ENCODE data around the gene CEP131.

- TF ChIP-seq CTCF (IDR thresholded peaks at IDR 0.05 in 4 of 5, conservative IDR thresholded peaks at IDR 0.05 in 1 of 5): no peak
- TF ChIP-seq POLR2A (IDR thresholded peaks at IDR 0.05): no peak
Observed at GRCh38 chr17:81233811-81234505, 11.2 kb upstream of the CEP131 start.
